ENCODE data around the gene VAT1.

VAT1 gene

DNA sequence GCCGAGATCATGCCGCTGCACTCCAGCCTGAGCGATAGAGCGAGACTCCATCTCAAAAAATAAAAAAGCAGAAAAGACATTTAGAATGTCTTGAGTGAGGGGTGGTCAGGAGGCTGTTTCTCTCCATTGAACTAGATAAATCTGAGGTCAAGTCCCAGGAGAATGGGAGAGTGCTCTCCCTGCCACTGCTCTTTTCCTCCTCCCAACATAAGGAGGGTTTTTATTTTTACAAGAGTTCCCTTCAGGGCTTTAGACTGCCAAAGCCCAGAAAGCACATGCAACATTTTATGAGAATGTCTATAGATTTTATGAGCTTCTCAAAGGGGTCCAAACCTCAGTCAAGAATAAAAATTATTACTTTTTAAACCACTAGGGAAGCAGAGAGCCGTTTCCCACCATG, 4.4 kb upstream of the VAT1 start:
- no peak for DNase-seq

DNA sequence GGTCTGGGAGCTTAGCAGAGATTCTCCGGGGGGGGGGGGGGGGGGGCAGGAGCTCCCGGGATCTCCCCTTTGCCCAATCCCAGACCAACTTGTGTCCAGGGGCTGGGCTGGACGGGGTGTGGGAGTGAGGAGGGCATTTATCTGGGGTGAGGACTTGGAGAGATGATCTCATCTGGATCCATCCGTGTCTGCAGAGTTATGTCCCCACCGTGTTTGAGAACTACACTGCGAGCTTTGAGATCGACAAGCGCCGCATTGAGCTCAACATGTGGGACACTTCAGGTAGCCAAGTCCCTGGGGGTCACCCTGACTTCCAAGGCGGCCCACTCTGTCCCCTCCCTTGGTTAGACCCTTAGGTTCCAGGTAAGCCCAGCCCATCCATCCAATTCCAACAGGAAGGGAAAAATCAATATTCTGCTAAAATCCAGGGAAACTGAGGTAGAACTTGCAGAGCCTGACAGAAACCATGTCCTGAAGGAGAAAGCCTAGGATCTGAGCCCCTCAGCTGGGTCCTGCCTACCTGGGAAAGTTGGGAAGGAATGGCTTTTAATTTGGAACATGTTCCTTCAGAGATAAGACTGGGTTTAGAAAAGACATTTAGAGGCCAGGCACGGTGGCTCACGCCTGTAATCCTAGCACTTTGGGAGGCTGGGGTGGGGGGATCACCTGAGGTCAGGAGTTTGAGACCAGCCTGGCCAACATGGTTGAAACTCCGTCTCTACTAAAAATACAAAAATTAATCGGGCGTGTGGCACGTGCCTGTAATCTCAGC, 3.8 kb upstream of the VAT1 start:
- DNase-seq = no peak

DNA sequence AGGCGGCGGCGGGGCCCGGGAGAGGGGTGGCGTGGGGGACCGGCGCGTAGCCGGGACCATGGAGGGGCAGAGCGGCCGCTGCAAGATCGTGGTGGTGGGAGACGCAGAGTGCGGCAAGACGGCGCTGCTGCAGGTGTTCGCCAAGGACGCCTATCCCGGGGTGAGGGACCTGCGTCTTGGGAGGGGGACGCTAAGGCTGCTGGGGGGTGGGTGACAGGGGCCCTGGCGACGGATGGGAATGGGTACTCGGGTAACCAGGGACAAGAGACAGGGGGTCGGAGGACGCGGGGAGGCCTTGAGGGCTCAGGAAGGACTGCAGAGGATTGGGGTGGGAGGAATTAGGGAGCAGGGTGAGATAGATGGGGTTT, 3.1 kb upstream of the VAT1 start:
- no peak for DNase-seq

DNA sequence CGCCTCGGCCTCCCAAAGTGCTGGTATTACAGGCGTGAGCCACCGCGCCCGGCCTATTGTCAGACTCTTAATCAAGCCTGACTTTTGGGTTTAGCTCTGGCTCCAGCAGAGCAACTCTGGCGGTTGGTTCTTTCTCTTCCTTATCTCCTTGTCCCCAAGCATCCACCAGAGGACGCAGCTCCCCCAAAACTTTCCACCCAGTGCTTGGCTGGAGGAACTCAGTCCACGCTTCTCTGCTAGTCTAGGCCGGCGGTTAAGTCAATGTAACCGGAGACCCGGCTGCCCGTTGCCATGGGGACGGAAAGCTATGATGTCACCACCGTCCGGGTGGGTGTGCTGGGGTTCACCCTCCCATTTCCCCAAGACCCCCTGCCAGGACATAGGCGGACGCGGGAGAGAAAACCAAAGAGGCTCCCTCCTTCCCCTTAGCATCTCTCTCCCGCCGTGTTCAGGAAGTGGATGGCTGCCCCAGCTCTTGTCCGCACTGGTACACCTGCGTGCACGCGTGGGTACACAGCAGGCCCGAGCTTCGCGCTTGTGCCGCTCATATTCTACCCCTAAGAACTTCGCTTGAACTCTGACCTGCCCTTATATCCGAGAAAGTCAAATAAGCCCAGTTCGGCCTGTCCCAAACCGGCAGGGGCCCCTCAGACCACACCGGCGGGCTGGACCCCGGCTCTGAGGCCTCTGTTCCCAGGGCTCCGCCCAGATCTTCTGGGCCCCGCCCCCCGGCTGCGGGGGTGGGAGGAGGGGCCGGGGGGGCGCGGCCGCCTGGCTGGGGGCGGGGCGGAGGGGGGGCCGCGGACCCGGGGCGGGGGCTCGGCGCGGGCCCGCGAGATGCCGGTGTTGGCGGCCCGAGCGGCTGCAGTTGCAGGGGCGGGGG, 2.5 kb upstream of the VAT1 start, which contains the start of gene RND2:
TSS of gene RND2 (plus strand) at position 825 of the 883 bp plus-strand sequence. CDS start 117 bp downstream, outside the sequence.
- DNase-seq = peak; percentile 66

DNA sequence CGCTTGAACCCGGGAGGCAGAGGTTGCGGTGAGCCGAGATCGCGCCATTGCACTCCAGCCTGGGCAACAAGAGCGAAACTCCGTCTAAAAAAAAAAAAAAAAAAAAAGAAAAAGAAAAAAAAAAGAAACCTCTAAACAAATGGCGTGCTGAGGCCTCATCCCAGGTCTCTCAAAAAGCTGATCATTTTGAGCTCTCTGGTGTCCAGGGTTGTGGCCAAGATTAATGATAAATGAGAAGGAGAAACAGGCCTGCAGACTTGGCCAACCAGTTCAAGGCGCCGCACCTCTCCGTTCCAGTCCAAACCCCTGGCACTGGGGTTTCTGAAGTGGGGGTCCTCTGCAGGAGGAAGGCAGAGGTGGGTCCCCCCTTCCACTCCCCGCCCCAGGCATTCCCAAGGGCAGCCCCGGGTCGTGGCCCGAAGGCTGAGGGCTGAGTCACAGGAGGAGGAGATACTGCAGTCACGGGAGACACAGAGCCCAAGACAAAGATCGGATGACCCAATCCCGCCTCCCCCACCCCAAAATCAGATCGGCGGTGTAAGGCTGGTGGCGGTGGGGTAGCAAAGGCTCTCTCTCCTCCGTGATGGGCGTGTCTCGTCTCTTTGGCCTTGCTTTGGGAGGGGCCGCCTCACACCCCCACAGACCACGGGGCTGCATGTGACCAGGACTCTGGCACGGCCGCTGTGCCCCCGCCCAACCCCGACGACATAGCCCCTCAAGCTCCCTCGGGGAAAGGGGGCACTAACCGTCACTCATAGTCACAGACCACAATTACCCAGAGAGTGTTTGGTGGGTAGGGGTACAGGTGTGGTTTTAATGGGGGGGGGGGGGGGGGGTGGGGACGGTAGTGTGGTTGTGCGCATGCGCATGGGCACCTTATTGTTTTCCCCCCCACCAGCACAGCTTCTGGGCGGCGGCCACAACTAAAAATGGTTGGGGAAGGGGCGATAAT, 1.1 kb downstream of the VAT1 start:
- no peak for DNase-seq

DNA sequence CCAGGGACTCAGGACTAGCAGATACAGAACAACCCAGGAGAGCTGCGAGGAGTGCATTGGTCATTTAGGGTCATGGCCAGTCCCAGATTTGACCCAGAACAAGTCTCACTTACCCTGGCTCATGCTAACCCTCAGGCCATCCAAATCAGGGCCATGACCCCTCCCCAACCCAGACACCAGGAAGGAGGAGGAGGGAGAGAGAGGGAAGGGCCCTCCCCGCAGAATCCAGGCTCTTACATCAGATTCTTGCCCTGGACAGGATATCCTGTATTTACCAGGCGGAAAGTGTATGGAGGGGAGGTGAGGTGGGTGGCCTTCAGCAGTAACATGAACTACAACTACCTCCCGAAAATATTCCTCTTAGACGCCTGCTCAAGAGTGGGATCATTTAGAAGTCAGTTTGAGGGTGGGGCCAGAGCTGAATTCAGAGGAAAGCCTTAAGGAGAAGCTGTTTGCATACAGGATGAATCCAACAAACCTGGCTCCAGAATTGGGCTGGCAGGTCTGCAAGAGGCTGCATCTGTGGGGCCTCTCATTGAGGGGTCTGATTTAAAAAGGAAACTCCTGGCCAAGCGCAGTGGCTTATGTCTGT, 2.1 kb downstream of the VAT1 start:
- DNase-seq = no peak

DNA sequence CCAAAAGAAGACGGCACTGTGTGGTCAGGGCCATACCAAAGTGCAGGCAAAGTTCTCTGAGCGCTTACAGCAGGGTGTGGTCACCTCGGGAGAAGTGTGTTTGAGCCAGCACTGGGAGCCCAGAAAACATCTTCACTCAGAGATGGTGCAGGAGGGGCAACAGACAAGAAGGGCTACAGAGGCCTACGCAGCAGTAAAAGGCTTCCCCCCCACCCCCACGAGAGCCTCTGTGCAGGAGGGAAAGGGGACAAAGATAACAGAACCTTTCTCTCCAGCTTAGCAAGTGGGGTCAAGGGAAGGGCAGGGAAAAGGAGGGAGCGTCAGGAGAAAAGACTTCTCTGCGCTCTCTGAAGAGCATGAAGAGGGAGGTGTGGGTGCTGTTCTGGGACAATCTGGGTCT, 2.8 kb downstream of the VAT1 start:
- no peak for DNase-seq

DNA sequence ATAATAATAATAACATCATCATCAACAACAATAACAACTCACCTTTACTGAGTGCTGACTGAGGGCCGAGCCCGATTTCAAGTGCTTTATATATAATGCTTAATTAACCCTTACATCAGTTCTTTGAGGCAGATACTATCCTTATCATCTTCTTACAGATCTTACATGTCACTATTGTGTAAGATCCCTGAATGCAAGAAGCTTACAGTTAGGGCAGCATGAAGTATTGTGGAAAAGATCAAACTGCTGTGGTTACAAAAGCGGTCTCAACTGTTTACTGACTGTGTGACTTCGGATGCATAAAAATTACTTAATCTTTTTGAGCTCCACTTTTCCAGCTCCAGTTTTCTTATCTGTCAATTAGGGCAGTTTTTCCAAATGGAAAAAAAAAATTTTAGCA, 3.3 kb downstream of the VAT1 start:
- no peak for DNase-seq

DNA sequence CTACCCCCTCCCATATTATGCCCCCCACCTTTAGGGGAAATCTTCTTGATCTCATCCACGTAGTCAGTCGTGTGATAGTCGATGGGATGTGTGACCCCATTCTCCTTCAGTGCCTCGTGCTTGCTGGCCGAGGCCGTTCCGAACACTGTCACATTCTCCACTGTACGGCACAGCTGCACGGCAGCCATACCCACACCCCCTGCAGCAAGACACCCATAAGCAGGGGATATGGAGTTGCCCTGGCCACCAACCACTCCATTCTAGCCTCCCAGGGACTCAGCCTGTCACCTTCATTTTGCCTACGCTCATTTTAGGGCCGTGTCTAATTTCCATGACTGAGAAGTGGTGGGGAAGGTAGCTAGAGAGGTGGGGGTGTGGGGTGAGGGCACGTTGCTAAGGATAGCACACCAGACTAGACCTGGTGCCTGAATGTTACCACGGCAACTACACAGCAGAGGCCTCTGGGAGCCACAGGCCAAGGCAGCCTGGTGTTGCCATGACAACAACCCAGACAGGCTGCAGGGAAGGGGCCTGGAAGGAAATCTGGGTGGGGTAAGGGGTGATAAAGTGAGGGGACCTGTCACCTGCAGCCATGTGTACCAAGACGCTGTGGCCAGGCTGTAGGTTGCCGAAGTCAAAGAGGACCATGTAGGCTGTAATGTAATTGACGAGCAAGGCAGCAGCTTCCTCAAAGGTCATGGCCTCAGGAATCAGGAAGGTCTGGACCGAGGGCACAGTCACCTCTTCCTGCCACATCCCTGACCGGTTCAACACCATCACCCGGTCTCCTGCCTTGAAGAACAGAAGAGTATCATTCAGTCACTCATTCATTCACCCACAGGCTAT, 4.0 kb downstream of the VAT1 start:
- no peak for DNase-seq

DNA sequence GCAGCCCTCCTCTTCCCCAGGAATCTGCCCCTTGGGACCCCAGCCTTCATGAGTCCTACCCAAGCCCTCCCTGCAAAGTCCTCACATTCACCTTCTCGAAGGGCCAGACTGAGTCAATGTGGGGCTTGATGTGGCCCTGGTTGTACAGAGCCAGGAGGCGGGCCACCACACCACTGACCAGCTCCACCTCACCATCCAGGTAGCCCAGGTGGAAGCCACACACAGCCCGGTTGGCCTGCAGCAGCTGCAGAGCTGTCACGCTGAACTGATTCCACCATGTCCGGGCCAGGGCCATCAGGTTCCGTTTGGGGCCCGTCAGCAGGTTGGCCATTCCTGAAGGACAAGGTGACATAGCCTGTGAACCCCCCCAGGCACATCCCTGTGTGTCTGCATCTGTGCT, 6.0 kb downstream of the VAT1 start:
- DNase-seq = no peak

DNA sequence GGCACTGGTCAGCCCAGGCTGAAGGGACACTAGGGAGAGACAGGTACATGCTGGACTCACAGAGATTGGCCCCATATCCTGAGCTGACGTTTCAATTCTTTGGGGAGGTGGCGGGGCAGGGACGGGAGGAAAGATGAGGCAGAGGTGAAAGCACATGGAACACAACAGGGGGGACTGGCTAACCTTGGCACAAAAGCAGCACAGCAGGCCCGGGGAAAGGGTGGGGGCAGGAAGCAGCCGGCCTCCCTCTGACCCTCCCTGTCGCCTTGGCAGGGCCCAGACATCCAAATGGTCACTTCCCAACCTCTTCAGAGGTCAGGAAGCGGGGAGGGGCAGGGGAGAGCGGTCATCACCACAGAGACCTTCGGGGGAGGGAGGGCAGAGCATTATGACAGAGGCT, 6.6 kb downstream of the VAT1 start:
- no peak for DNase-seq

DNA sequence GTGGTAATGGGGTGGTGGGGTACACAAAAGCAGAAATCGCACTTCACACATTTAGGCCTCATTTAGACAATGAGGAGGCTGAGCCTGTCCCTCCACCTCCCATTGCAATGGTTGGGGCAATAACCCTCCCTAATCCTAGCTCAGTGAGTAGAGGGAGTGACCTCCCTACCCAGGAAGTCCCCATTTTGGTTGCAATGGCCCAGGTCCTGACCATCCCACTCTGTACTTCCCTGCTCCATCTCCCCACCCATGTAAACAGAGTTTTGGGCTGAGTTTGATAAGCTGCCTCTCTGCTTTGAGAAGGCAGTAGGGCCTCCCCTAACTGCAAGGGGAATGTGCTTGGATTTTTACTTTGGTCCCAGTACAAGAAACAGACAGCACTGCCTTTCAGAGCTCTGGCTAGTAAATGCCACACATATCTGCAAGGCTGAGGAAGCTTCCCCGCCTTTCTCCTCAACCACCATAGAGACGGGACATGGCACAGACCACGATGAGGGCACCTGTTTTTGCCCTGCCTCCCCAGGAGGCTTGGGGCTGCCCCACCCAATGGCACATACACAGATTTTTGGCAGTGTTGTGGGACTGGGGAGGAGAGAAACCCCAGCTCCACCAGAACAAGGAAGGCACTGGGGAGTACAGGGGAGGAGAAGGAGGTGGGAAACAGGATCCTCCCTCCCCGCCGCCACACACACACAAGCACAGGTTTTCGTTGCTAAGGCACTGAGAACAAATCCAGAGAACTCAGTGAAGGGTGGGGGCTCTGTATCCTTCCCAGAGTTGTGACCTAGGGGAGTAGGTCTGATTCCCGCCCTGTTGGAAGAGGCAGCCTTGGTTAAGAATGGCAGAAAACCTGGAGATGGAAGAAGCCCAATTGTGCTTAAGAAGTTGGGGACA, 7.3 kb downstream of the VAT1 start:
- DNase-seq = no peak

DNA sequence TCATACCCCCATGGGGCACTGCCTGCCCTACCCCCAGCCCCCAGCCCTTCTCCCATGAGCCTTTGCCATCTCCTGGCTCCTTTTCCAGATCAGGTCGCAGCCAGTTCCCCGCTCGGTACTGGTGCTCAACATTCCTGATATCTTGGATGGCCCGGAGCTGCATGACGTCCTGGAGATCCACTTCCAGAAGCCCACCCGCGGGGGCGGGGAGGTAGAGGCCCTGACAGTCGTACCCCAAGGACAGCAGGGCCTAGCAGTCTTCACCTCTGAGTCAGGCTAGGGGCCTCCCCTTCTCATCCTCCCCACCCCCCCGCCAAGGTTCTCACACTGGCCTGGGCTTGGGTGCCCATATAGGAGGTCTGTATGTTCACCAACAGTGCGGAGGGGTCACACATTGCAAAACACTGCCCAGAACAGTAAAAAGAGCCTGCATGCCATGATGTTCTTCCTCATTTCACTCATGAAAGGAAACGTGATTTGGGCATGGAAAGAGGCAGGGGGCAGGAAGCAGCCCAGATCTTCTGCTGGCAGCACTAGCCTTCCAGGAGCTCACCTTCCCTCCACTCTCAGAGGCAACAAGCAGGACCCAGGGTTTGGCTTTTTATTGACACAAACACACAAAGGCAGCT, 8.1 kb downstream of the VAT1 start:
- no peak for DNase-seq

DNA sequence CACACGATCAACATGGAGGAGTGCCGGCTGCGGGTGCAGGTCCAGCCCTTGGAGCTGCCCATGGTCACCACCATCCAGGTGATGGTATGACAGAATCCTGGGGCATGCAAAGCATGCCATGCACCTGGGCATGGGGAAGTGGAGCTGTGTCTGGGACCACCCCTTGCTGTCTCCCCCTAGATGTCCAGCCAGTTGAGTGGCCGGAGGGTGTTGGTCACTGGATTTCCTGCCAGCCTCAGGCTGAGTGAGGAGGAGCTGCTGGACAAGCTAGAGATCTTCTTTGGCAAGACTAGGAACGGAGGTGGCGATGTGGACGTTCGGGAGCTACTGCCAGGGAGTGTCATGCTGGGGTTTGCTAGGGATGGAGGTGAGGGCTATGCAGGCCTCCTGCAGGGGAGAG, 8.9 kb downstream of the VAT1 start:
- no peak for DNase-seq

DNA sequence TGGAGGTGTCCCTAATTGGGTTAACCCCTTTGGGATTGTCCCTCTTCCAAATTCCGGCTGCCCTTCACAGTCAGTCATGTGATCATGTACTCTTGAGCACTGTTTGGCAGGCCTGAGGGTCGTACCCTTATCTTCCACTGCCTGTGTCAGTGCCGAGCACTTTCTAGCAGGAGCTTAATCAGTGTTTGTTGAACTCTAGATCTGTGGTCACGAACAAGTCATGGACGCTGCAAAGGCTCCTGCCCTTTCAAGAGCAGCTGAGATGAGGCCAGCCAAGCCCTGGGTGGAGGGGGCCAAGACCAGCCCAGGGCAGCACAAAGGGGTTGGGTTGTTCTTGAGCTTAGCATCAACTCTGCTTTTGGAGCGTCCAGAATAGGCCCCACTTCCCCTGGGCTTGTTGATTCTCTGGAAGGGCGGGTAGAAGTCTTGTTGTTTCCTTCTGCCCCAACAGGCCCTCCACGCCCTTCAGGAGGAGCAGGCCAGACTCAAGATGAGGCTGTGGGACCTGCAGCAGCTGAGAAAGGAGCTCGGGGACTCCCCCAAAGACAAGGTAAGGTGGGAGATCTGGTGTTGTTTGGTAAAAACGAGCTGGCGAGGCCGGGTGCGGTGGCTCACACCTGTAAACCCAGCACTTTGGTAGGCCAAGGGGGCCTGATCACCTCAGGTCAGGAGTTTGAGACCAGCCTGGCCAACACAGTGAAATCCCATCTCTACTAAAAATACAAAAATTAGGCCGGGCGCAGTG, 10.3 kb downstream of the VAT1 start:
- no peak for DNase-seq

DNA sequence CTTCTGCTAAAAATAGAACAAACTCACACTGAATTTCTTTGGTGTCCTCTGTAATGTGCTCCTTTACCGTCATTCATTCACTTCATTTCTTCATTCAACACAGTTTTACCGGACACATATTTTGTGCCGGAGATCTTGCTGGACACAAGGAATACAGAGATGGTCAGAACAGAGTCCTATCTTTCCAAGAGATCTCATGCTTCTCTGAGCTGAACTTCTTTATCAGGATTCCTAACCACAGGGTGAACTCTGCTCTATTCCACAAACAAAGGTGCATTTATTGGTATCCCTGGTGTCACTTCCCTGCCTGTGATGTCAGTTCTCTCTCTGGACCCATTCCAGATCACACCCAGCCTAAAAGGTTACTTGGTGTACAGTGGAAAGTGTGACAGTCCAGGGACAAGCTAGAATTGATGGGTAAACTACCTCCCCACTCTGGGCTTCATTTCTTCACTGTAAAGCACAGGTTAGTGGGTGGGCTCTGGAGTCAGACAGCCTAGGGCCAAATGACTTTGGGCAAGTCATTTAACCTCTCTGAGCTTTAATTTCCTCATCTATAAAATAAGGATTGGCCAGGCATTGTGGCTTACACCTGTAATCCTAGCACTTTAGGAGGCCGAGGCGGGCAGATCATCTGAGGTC, 11.4 kb downstream of the VAT1 start:
- DNase-seq = no peak

DNA sequence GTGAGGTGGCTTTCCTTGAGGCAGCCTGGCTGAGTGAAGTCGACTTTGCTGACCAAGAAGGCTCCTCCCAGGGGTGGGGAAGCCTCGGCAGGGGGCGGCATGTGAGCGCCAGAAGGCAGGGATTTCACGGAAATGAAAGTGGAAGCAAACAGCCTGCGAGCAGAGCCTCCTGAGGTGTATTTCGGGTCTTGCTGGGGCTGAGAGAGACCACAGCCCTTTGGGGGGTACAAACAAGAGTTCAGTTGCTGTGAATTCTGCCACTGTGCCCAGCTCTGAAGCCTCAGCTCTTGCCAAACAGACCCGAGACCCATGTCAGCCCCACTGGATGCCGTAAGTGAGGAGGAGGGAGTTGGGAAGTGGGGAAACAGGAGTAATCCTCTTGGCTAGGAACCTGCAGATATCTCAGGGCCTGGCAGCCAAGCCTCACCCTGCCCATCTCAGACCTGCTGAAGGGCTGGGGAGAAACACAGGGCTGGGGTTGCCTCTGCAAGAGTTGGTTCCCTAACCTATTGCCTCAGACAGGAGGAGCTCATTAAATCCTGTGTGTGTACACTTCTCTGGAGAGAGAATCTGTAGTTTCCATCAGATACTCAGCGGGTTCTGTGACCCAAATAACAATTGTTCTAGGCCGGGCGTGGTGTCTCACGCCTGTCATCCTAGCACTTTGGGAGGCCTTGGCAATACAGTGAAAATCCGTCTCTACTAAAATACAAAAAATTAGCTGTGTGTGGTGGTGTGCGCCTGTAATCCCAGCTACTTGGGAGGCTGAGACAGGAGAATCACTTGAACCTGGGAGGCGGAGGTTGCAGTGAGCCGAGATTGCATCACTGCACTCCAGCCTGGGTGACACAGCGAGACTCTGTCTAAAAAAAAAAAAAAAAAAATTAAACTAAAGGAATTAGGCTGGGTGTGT, 15.3 kb downstream of the VAT1 start, which contains the start of gene IFI35:
TSS of gene IFI35 (plus strand) at position 146 of the 913 bp plus-strand sequence. CDS start at position 310, 164 bp downstream.
- DNase-seq = peak; percentile 57

Measured in KG1 (cell line).